ENCODE measurements around the gene CTDNEP1.

Gene CTDNEP1

DNA sequence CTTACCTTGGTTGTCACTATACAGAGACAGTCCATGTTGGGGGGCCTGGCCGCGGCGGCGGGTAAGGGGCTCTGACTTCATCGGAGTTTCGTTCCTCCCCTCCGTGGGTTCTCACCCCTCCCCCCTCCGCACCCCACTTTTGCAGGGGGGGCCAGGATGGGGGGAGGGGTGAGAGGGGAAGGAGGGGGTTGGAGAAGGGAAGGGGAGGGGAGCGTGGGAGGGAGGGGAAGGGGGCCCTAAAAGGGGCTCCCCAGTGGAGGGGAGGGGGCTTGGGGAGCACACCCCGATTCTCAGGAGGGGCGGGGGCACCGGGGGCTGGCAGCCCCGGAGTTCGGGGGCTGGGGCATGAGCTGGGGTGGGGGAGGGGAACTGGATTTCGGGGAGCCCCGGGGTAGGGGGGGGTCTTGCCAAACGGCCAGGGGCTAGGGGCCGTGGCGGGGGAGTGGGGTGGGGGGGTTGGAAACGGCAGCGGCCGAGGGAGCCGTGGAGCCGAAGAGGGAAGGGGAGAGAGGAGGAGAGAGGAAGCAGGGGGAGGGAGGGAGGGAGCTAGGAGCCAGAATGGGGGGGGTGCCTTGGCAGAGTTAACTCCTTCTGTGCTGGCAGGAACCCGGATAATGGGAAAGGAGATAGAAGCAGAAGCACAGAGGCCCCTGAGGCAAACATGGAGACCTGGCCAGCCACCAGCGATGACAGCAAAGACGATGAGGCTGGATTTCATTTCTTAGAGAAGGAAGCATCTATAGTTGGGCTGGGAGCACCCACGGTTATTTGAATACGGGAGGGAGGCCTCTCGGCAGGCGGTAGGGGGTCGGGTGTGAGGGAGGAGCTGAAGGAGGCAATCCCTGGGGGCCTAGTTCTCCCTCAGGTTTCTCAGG lies 34.2 kb downstream of the CTDNEP1 start:
- Histone ChIP-seq H3K9ac (ENCODE audit: low read length) (no peak overlapping the region), H3K79me2 (ENCODE audit: insufficient read depth, low read length) (no peaks in the 10 kb centered on the region), H3K27ac (ENCODE audit: low read depth, low read length) (no peak overlapping the region), H3K9me2 (replicated peaks; ENCODE audit: insufficient read depth, low read length) (no peaks in the 10 kb centered on the region), H3K4me2 (ENCODE audit: low read depth, low read length, poor library complexity, severe bottlenecking) (no peak overlapping the region), H3K4me3 (ENCODE audit: insufficient read depth, low read length, poor library complexity, severe bottlenecking) (no peak overlapping the region), H4K20me1 (ENCODE audit: low read depth, low read length) (no peaks in the 10 kb centered on the region), H2AFZ (ENCODE audit: low read depth, low read length, severe bottlenecking) (no peak overlapping the region), H3K27me3 (ENCODE audit: low read length) (no peaks in the 10 kb centered on the region), H3F3A (ENCODE audit: insufficient read depth) (peaks cover 12% of the 10 kb centered on the region; the same call in 1 of the 2 replicates), H3K36me3 (ENCODE audit: low read length) (no peaks in the 10 kb centered on the region), H3K9me3 (ENCODE audit: insufficient read depth, low read length) (no peaks in the 10 kb centered on the region)
- TF ChIP-seq EZH2phosphoT487 (conservative IDR thresholded peaks at IDR 0.05; ENCODE audit: low read length) (no peak), CTCF (IDR thresholded peaks at IDR 0.05; ENCODE audit: insufficient read depth, low read length, poor library complexity, severe bottlenecking) (no peak)

DNA sequence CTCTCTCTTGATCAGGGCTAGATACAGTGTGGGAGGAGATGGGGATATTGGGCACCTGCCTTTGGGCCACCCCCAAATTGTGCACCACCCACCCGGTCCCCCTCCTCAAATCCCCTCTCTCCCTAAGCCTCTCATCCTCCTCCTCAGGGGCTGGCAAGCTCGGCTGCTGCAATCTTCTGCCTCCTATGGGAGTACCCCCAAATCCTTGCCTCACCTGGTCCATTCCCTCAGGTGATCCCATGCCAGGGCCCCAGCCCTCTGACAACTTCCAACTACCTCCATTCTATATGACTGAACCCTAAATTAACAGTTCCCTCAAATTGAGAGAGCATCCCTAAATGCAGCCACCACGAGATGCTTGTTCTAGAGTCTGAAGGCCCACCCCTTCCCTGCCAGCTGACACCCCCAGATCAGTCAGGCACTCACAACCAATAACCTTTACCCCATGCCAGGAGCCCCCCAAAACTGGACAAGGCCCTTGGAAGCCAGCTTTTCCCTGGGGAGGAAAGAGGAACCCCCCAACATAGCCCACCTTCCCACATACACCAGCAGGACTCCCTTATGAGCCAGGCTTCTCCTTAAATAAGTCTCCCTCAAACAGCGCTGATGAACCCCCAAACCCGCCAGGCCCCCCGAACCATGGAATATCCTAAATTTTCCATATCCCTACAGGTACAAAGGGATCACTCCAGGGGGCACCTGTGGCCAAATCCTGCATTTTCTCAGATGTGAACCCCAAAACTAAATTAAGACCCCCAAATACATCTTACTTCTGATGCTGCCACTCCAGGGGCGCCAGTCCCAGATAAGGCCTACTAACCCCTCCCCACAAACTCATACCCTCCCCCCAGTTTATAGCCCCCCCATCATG lies 35.1 kb downstream of the CTDNEP1 start:
- H2AFZ ChIP-seq (ENCODE audit: low read depth, low read length, severe bottlenecking) = no peak overlapping the region
- no peaks in the 10 kb centered on the region for H3K36me3 ChIP-seq (ENCODE audit: low read length)
- H3F3A ChIP-seq (ENCODE audit: insufficient read depth) = peaks cover 11% of the 10 kb centered on the region; the same call in 1 of the 2 replicates
- no peaks in the 10 kb centered on the region for H3K79me2 ChIP-seq (ENCODE audit: insufficient read depth, low read length)
- H3K9me2 ChIP-seq (replicated peaks; ENCODE audit: insufficient read depth, low read length) = no peaks in the 10 kb centered on the region
- no peak overlapping the region for H3K4me3 ChIP-seq (ENCODE audit: insufficient read depth, low read length, poor library complexity, severe bottlenecking)
- H3K9ac ChIP-seq (ENCODE audit: low read length) = no peak overlapping the region
- H3K4me2 ChIP-seq (ENCODE audit: low read depth, low read length, poor library complexity, severe bottlenecking) = no peak overlapping the region
- TF ChIP-seq EZH2phosphoT487 (conservative IDR thresholded peaks at IDR 0.05; ENCODE audit: low read length) = no peak
- TF ChIP-seq CTCF (IDR thresholded peaks at IDR 0.05; ENCODE audit: insufficient read depth, low read length, poor library complexity, severe bottlenecking) = no peak
- H3K27me3 ChIP-seq (ENCODE audit: low read length) = no peaks in the 10 kb centered on the region
- H4K20me1 ChIP-seq (ENCODE audit: low read depth, low read length) = no peaks in the 10 kb centered on the region
- H3K27ac ChIP-seq (ENCODE audit: low read depth, low read length) = no peak overlapping the region
- no peaks in the 10 kb centered on the region for H3K9me3 ChIP-seq (ENCODE audit: insufficient read depth, low read length)

DNA sequence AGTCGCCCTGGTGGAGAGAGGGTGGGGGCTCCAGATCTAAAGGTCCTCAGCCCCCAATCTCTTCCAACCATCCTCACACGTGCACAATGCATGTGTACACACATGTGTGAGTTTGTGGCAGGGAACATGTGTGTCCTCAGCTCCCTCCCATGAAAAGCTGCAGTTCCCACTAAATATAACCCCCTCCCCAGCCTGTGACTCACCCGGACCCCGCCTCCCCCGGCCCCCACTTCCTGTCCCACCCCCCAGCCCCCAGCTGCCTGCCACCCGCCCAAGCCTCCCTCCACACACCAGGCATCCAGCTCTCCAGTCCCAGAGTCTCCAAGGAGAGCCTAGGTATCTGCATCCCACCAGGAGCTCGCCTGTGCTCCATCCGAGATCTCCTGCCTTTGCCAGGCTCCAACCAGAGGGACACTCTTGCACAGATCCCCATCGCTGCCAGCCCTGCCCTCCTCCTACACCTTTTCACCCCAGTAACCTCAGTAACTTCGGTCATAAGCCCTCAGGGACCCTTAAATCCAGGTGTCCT lies 35.8 kb downstream of the CTDNEP1 start:
- no peak overlapping the region for H3K4me2 ChIP-seq (ENCODE audit: low read depth, low read length, poor library complexity, severe bottlenecking)
- H2AFZ ChIP-seq (ENCODE audit: low read depth, low read length, severe bottlenecking) = no peak overlapping the region
- H4K20me1 ChIP-seq (ENCODE audit: low read depth, low read length) = no peaks in the 10 kb centered on the region
- no peaks in the 10 kb centered on the region for H3K9me2 ChIP-seq (replicated peaks; ENCODE audit: insufficient read depth, low read length)
- H3K27ac ChIP-seq (ENCODE audit: low read depth, low read length) = no peak overlapping the region
- no peak for TF ChIP-seq CTCF (IDR thresholded peaks at IDR 0.05; ENCODE audit: insufficient read depth, low read length, poor library complexity, severe bottlenecking)
- TF ChIP-seq EZH2phosphoT487 (conservative IDR thresholded peaks at IDR 0.05; ENCODE audit: low read length) = no peak
- H3K4me3 ChIP-seq (ENCODE audit: insufficient read depth, low read length, poor library complexity, severe bottlenecking) = no peak overlapping the region
- no peaks in the 10 kb centered on the region for H3K9me3 ChIP-seq (ENCODE audit: insufficient read depth, low read length)
- no peaks in the 10 kb centered on the region for H3K27me3 ChIP-seq (ENCODE audit: low read length)
- peaks cover 5% of the 10 kb centered on the region; the same call in 1 of the 2 replicates for H3F3A ChIP-seq (ENCODE audit: insufficient read depth)
- H3K9ac ChIP-seq (ENCODE audit: low read length) = no peak overlapping the region
- no peaks in the 10 kb centered on the region for H3K79me2 ChIP-seq (ENCODE audit: insufficient read depth, low read length)
- H3K36me3 ChIP-seq (ENCODE audit: low read length) = no peaks in the 10 kb centered on the region
